HG03571 (cell line): ENCODE results near the gene ACTA2.

Source experiments
- ATAC-seq: cut with Tn5 transposase; IDR thresholded peaks from one replicate; pipeline ENCODE4 v1.9.1; 2021; ENCODE audit not compliant: unreplicated experiment

ACTA2 gene

DNA sequence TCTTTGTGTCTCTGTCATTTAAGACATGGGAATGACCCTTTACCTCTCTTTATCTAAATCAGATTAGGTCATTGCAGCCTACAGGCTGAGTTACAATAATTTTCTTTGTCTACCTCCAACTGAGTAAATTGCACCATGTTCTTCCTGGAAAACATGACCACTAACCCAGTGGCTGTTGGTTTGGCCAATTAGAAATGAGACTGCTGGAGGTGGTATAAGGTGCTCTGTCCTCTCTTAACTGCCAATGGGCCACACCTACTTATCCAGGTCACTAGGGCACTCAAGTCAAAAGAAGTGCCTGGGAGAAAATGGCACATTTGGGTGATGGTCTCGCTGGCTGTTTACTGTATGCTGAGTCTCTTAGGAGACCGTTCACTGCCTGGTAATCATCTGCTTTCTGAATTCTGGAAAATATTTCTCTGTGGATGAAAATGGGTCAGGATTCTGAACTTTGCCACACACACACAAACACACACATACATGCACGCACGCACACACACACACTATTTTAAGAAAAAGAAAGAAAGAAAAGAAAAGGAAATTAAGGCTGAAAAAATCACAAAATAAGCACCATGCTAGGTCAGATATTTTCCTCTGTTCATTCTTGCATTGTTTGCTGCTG is 56.1 kb downstream of the ACTA2 start:
- no peak for ATAC-seq

DNA sequence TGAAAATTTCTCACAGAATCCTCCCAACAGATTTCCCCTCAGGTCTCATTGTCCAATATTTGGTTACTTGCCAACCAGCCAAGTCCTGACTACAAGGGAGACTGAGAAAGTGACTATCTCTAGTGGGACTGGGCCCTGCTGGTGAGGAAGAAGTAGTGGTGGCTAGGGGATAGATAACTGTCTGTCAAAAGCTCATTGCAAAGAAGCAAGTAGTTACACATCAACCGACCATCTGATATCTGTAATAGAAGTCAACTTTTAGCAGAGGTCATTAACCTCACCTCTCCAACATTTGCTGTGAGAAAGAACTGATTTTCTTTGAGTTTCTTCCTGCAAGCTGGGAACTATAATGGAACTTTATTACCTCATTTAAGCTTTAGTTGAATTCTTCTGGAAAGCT is 57.3 kb downstream of the ACTA2 start:
- ATAC-seq = no peak

DNA sequence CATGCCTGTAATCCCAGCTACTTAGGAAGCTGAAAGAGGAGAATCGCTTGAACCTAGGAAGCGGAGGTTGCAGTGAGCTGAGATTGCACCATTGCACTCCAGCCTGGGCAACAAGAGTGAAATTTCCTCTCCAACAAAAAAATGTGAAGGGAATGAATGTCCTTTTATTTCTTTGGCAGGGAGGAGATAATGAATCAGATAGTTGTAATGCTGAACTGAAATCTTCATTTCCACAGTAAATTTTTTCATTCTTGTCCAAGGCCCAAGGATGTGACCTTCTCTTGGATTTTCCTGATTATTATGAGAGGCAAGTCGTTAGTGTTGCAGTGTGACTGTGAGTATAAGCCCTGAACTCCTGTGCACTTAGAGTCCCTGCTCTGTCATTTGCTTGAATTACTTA is 59.0 kb downstream of the ACTA2 start:
- ATAC-seq = no peak

DNA sequence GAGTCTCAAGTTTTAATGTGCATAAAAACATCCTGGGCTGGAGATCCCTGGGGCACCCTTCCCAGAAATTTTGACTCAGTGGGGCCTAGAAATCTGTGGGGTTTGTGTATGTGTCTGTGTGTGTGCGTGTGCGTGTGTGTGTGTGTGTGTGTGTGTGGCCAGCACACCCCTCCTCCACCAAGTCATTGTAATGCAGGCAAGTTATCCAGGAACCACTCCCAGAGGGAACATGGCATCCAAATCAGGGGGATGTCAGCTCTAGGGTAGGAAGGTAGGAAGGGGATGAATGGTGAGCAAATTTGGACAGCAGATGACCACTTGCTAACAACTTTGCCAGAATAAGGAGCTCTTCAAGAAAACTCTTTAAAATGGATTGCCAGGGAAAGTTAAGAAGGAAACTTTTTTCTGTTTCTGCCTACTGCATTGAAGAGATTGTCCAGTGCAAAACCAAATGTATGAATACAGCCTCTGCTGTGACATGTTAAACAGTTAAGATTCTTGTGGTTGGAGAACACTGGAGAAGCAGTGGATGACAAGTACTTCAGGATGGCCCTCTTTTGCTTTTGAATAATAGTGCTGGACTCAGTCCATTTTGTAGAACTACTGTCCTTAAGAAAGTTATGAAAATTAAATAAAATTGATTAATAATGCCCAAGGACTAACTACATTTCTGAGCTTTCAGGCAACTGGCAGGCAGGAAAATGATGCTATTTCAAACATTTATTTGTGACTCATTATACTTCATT is 60.2 kb downstream of the ACTA2 start:
- no peak for ATAC-seq

DNA sequence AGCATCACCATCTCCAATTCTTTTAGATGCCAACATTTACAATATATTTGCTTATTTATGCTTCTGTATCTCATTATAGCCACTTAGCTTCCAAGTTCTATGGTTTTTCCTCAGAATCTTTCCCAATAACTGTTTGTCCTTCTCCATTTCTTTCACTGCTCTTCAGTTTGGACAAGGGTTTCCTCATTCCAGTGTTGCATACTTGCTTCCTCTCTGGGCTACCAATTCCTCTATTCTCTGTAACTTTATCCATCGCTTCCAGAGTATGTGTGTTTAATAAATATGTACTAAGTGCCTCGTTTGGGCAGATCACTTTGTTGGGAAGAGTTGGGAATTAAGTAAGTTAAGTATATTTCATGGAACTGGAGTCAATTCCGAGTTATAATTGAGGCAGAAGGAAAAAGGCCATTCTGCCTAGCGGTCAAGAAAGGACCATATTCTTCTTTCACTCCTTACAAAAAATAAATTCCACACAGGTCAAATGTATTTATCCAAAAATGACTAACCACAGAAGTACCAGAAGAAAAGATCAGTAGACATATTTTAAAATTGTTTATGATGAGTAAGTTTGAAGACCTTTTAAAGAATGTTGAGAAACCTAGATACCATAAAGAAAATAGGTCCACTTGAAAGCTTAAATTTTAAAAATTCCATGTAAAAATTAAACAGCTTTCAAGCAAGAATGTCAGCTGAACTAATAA is 61.7 kb downstream of the ACTA2 start:
- ATAC-seq = no peak

DNA sequence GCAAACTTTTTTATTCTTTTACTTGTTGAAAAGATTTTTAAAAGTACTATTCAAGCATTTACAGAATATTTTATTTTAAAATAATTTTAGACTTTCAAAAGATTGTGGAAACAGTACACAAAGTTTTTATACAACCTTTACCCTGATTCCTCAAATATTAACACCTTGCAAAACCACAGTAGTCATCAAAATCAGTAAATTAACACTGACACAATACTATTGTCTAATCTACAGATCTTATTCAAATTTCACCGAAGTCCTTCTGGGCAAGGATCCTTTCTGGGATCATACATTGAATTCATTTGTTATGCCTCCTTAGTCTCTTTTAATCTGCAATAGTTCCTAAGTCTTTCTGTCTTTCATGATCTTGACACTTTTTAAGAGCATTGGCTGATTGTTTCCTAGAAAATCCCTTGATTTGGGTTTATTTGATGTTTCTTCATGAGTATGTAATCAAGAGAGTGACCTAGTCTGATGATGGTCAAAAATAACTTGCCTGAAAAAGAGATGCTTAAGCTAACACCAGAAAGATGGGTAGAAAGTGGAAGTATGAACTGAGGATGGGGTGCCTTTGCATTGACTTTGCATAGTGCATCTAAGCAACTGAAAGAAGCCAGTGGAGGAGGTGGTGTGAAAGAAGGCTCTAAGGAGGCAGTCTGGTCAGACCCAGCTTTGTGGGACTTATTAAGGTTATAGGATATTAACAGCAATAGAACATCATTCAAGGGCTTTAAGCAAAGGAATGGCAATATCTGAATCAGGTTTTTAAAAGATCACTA is 62.8 kb downstream of the ACTA2 start:
- ATAC-seq = no peak

DNA sequence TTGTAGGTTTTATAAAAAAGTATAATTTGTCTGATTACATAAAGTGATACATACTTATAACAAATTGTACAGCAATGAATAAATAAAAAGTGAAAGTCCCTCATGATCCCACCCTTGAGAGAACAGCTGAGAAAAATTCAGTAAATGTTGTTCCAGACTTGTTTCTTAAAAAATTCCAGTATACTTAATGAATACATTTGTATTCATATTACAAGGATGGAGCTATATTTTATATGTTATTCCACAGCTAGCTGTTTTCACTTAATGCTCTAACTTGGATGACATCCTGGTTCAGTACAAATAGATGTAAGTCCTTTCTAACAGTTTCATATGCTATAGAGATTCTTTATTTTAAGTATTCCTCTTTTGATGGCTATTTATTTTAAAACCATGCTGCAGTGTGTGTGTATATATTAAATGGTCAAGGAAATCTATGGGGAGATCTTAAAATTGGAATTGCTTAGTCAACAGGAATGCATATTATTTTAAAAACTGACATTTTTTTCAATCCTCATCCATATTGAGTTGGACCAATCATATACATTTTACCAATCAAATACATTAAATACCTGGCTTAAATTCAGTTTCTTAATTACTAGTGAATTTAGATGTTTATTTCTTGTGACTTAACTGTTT is 63.6 kb downstream of the ACTA2 start:
- no peak for ATAC-seq

DNA sequence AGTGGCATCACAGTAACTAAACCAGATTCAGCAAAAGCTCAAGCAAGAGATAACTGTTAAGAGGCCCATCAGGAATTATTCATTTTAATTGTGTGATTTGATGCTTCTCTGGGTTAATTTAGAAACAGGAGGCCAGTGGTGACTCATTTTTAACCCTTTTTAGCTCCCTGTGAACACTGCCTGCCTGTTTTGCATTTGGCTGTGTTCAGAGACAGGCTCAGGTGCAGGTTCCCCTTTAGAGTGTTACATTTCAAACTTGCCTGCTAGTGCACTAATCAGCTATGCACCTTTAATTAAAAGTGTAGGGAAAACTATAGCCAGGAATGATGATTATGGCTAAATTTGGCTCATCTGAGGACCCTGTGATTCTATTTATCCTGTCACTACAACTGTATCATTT is 66.0 kb downstream of the ACTA2 start:
- peak; percentile 47 for ATAC-seq
